ENCODE results near the gene SCGB2B2. TPM values are rescaled to one million over a fixed set of nuclear protein-coding genes. Genes with fewer than 3 reads are reported as not detected.

SCGB2B2 gene
- total RNA-seq, 1 donor from 2014 or later = 0.13 TPM

DNA sequence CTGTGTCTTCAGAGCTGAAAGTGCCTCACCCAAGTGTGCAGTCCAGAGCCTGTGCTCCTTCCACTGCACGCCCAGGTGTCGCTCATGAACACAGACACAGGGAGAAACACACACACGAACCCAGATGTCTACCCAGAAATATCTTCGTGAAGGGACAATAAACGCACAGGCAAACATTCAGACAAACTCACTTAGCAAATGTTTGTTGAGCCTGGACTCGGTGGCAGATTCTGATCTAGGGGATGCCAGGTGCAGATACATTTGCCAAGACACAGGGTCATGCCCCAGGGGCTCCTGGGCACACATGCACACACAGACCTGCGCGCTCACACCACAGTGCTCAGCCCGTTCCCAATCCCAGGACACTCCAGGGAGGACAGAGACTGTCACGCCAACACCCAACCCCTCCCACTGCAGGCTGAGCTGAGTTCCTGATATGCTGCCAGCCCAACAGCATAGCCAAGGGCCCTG, 31.9 kb downstream of the SCGB2B2 start:
- peak; percentile 64 for ATAC-seq (ENCODE audit: poor library complexity)
- intact Hi-C loops (cut with DNase I) = no loop called here
- DNase-seq = no peak

GRCh38 chr19:34642241-34642640, 34.7 kb downstream of the SCGB2B2 start:
- intact Hi-C loops (cut with DNase I) = no loop called here
- DNase-seq (no peak), ATAC-seq (ENCODE audit: poor library complexity) (no peak)

GRCh38 chr19:34639491-34640085, 37.4 kb downstream of the SCGB2B2 start:
- ATAC-seq (ENCODE audit: poor library complexity) = peak; percentile 71
- no peak for DNase-seq
- intact Hi-C loops (cut with DNase I) = loop anchor here (2.0 kb wide), 1 partner anchor 73 kb away; no protein-coding TSS in a partner anchor

DNA sequence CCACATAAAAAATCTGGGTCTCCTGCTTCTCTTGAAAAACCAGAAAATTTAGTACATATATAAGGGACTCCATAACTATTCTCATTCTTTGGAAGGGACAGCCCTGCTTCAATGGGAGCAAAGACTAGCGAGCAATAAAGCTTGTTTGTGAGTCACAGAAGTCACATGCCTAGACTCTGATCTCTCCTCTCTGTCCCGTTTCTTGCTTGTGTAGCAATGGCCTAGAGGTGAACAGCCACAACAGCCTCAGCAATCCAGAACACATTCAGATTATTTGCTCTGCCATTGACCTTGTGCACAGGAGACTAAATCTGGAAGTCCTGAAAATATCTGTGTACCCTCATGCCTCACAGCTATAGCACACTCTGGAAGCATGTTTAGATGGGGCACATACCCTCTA, 43.2 kb downstream of the SCGB2B2 start:
- no peak for ATAC-seq (ENCODE audit: poor library complexity)

More for the DNA sequence above, 43.2 kb downstream of the SCGB2B2 start:
- DNase-seq = no peak
- intact Hi-C loops (cut with DNase I) = no loop called here

Other genes starting within 250 kb of the SCGB2B2 start
- 41.7 TPM for gene UBA2, start 248.8 kb downstream of the SCGB2B2 start, total RNA-seq
- gene WTIP, start 195.4 kb downstream of the SCGB2B2 start, total RNA-seq = 20.4 TPM
- gene ZNF302, start 519 bp upstream of the SCGB2B2 start, total RNA-seq = 39.8 TPM
- 22.0 TPM for gene ZNF181, start 57.1 kb upstream of the SCGB2B2 start, total RNA-seq
- gene ZNF599, start 96.1 kb upstream of the SCGB2B2 start, total RNA-seq = 3.6 TPM
- 2.6 TPM for gene ZNF30, start 249.7 kb upstream of the SCGB2B2 start, total RNA-seq